GM21717 (cell line): ENCODE results near the gene SUCLG2.

Experiments
- ATAC-seq: cut with Tn5 transposase; IDR thresholded peaks from one replicate; pipeline ENCODE4 v1.9.1; 2021; ENCODE audit warnings: mild to moderate bottlenecking, moderate library complexity; ENCODE audit not compliant: unreplicated experiment

Gene SUCLG2

GRCh38 chr3:67521053-67521646, 133.3 kb downstream of the SUCLG2 start:
- peak; percentile 83 for ATAC-seq

- no peak for ATAC-seq
Measured at GRCh38 chr3:67518236-67518635, 136.2 kb downstream of the SUCLG2 start.

- ATAC-seq, result no peak
Measured at GRCh38 chr3:67517781-67518180, 136.6 kb downstream of the SUCLG2 start.

GRCh38 chr3:67516496-67516895, 137.9 kb downstream of the SUCLG2 start:
- no peak for ATAC-seq

- no peak for ATAC-seq
Measured at GRCh38 chr3:67515778-67516177, 138.6 kb downstream of the SUCLG2 start.

GRCh38 chr3:67509471-67510075, 144.8 kb downstream of the SUCLG2 start:
- ATAC-seq, result no peak

- no peak for ATAC-seq
Measured at GRCh38 chr3:67507584-67507983, 146.8 kb downstream of the SUCLG2 start.

GRCh38 chr3:67500709-67501108, 153.7 kb downstream of the SUCLG2 start:
- ATAC-seq, result no peak

GRCh38 chr3:67497746-67498145, 156.7 kb downstream of the SUCLG2 start:
- ATAC-seq, result no peak

GRCh38 chr3:67495751-67496150, 158.7 kb downstream of the SUCLG2 start:
- ATAC-seq, result no peak

GRCh38 chr3:67493808-67494207, 160.6 kb downstream of the SUCLG2 start:
- no peak for ATAC-seq

- no peak for ATAC-seq
Measured at GRCh38 chr3:67490658-67491057, 163.8 kb downstream of the SUCLG2 start.

GRCh38 chr3:67489816-67490215, 164.6 kb downstream of the SUCLG2 start:
- no peak for ATAC-seq

- no peak for ATAC-seq
Measured at GRCh38 chr3:67487564-67488114, 166.8 kb downstream of the SUCLG2 start.

- no peak for ATAC-seq
Measured at GRCh38 chr3:67486883-67487282, 167.5 kb downstream of the SUCLG2 start.

GRCh38 chr3:67484085-67484484, 170.3 kb downstream of the SUCLG2 start:
- ATAC-seq, result no peak

GRCh38 chr3:67481126-67481525, 173.3 kb downstream of the SUCLG2 start:
- ATAC-seq, result no peak

- no peak for ATAC-seq
Measured at GRCh38 chr3:67478423-67478822, 176.0 kb downstream of the SUCLG2 start.

- ATAC-seq, result no peak
Measured at GRCh38 chr3:67474311-67474710, 180.1 kb downstream of the SUCLG2 start.

GRCh38 chr3:67472674-67473201, 181.7 kb downstream of the SUCLG2 start:
- ATAC-seq, result no peak

- ATAC-seq, result no peak
Measured at GRCh38 chr3:67470207-67470606, 184.2 kb downstream of the SUCLG2 start.

GRCh38 chr3:67468511-67468910, 185.9 kb downstream of the SUCLG2 start:
- no peak for ATAC-seq
